Thyroid gland (tissue), 4 donors: ENCODE data around the gene OTUD5. TPM values are rescaled to one million over a fixed set of nuclear protein-coding genes. Genes with fewer than 3 reads are reported as not detected.

ENCODE experiments used
- DNase-seq, 2 donors: peaks; one replicate each; pipeline ENCODE4 v3.0.0-alpha.2; 2019
- H3K27ac ChIP-seq, 3 donors: fragments of 200-600 bp; sonication (generic); 1 replicate in 2 of 3; 2 replicates in 1 of 3; pipeline ENCODE4 v1.5.1; 2016 to 2019; ENCODE audit warnings: mild to moderate bottlenecking in 1 of 3, moderate library complexity in 1 of 3
- H3K27me3 ChIP-seq: fragments of 200-600 bp; sonication (generic); one replicate; pipeline ENCODE4 v1.5.1; 2019
- H3K36me3 ChIP-seq, 2 donors: fragments of 200-600 bp; sonication (generic); one replicate each; pipeline ENCODE4 v1.5.1; 2016 to 2019
- H3K4me1 ChIP-seq, 2 donors: fragments of 200-600 bp; sonication (generic); one replicate each; pipeline ENCODE4 v1.5.1; 2017 to 2019
- H3K4me3 ChIP-seq, 3 donors: fragments of 200-600 bp; sonication (generic); replicated peaks in 1 of 3; 1 replicate in 2 of 3; 2 replicates in 1 of 3; pipeline ENCODE4 v1.5.1; 2016; ENCODE audit warnings: mild to moderate bottlenecking in 1 of 3
- H3K9me3 ChIP-seq: fragments of 200-600 bp; sonication (generic); one replicate; pipeline ENCODE4 v1.5.1; 2017
- POLR2A ChIP-seq, 2 donors: fragments of 450-650 bp; IDR thresholded peaks; one replicate each; pipeline ENCODE4 v1.6.1; 2017; ENCODE audit warnings: antibody characterized with exemption in 2 of 2, mild to moderate bottlenecking in 2 of 2, moderate library complexity in 1 of 2
- WGBS, 2 donors: methylation state at CpG; one replicate each; pipeline ENCODE4 v1.1.5; 2017; 5-methylcytosine and 5-hydroxymethylcytosine counted together
- intact Hi-C: fragments of 100-400 bp; cut with DNase I; formaldehyde crosslinking; loops from one replicate; pipeline ENCODE4 v1.15.1; 2023
- total RNA-seq, 4 donors: library from RNA; depleted of rRNA; stranded (reverse); fragments of >200 nt; gene quantifications; one replicate each; pipeline ENCODE4 v1.2.3, GENCODE V29; 2016
- TF ChIP-seq, protein P1 (sequence below), 6 experiments: fragments of 200-600 bp in 3 of 6; fragments of 450-650 bp in 3 of 6; sonication (generic) in 3 of 6; IDR thresholded peaks; one replicate each; pipeline ENCODE4 v1.5.1; 2016 to 2019; ENCODE audit warnings: antibody characterized with exemption in 6 of 6, mild to moderate bottlenecking in 2 of 6, inconsistent platforms in 1 of 6, moderate library complexity in 1 of 6

OTUD5 gene
- total RNA-seq, 4 donors from 2014 or later: 33.9 to 52.4 (median 43.3) TPM

DNA sequence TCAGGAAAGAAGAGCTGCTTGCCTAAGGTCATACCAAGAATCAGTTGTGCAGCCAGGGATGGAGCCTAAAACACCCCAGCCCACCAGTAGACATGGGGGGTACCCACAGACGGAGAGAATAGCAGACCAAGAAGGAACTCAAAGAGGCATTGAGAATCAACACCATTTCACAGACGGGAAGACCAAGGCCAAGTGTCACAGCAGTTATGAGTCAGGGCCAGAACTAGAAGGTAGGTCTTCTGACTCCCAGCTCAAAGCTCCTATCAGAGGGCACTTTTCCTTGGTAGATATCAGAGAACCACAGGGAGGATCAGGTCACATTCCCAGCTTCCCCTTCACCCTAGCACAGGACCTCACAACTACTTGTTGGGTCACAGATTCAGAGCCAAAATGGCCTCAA lies 14.5 kb downstream of the OTUD5 start:
- no peak overlapping the region for H3K27ac ChIP-seq
- H3K9me3 ChIP-seq: no peaks in the 10 kb centered on the region
- H3K4me1 ChIP-seq: no peaks in the 10 kb centered on the region
- TF ChIP-seq, protein P1, sequence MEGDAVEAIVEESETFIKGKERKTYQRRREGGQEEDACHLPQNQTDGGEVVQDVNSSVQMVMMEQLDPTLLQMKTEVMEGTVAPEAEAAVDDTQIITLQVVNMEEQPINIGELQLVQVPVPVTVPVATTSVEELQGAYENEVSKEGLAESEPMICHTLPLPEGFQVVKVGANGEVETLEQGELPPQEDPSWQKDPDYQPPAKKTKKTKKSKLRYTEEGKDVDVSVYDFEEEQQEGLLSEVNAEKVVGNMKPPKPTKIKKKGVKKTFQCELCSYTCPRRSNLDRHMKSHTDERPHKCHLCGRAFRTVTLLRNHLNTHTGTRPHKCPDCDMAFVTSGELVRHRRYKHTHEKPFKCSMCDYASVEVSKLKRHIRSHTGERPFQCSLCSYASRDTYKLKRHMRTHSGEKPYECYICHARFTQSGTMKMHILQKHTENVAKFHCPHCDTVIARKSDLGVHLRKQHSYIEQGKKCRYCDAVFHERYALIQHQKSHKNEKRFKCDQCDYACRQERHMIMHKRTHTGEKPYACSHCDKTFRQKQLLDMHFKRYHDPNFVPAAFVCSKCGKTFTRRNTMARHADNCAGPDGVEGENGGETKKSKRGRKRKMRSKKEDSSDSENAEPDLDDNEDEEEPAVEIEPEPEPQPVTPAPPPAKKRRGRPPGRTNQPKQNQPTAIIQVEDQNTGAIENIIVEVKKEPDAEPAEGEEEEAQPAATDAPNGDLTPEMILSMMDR (IDR thresholded peaks at IDR 0.05): no peak
- TF ChIP-seq POLR2A (IDR thresholded peaks at IDR 0.05): no peak
- no peaks in the 10 kb centered on the region for H3K27me3 ChIP-seq
- 82 to 100% methylated on average over 2 of the region's 2 CpGs for WGBS, 2 donors
- intact Hi-C loops: no loop called here
- H3K36me3 ChIP-seq: no peaks in the 10 kb centered on the region
- DNase-seq: no peak
- H3K4me3 ChIP-seq: no peak overlapping the region

DNA sequence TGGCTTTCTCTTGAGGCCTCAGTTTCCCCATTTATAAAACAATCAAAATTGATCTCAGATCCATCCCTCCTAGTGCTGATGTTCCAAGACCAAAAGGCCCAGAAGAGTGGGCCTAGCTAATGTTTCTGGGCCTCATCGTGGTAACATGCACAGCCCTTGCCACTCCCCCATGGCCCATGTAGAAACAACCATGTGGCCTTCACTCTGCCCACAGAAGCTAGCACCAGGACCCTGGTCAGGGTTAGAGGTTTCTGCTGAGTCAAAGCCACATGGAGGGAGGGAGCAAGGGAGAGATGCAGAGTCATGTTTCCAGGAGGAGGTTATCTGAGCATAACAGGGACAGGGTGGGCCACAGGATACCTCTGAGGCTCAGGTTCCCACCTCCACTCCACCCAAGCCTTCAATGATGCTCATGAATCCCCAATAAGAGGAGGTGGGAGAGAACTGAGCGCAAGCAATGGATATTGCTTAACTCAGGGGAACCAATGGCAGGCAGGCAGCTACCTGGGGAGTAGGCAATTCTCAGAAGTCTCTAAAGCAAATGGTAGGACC lies 16.9 kb downstream of the OTUD5 start:
- H3K27me3 ChIP-seq: no peaks in the 10 kb centered on the region
- WGBS, 2 donors: 100% methylated on average over 1 to 2 of the region's 2 CpGs
- H3K27ac ChIP-seq: no peak overlapping the region

DNA sequence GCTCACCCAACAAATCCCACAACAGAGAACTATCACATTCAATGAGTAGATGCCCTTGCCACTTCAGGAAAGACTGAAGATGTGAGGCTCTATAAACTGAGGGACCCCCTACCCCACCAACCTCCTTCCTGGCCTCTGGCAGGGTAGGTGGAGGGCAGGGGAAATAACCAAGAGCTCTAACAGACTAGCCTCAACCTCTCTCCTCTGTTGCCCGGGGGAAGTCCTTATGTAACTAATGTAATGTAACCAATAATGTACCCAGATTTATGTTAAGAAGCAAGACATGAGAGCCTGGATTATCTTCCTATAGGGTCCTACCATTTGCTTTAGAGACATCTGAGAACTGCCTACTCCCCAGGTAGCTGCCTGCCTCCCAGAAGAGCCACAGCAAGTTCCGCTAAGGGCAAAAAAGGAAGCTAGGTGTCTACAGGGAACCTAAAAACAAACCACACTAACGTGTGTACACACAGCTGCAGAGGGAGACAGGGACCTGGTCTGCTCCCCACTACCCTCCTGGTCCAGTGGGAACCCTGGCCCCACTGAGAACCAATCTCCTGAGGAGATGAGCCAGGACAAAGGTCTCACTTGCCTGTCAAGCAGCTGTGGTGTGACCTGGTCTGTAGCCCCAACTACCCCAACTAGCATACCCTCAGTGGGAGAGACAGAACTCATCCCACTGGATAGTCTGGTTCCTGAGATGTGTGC lies 17.7 kb downstream of the OTUD5 start:
- Histone ChIP-seq H3K27me3 (no peaks in the 10 kb centered on the region), H3K27ac (no peak overlapping the region), H3K4me1 (no peaks in the 10 kb centered on the region), H3K36me3 (peaks cover 0 to 2% of the 10 kb centered on the region in 2 donors), H3K9me3 (no peaks in the 10 kb centered on the region), H3K4me3 (no peak overlapping the region)
- intact Hi-C loops: no loop called here
- no peak for DNase-seq
- no peak for TF ChIP-seq POLR2A (IDR thresholded peaks at IDR 0.05)
- TF ChIP-seq, protein P1 (IDR thresholded peaks at IDR 0.05): no peak
- WGBS, 2 donors: 87 to 94% methylated on average over 3 of the region's 3 CpGs

More for the DNA sequence above, 16.9 kb downstream of the OTUD5 start:
- no peak for TF ChIP-seq POLR2A (IDR thresholded peaks at IDR 0.05)
- Histone ChIP-seq H3K9me3 (no peaks in the 10 kb centered on the region), H3K36me3 (no peaks in the 10 kb centered on the region), H3K4me1 (no peaks in the 10 kb centered on the region), H3K4me3 (no peak overlapping the region)
- intact Hi-C loops: no loop called here
- DNase-seq: no peak

DNA sequence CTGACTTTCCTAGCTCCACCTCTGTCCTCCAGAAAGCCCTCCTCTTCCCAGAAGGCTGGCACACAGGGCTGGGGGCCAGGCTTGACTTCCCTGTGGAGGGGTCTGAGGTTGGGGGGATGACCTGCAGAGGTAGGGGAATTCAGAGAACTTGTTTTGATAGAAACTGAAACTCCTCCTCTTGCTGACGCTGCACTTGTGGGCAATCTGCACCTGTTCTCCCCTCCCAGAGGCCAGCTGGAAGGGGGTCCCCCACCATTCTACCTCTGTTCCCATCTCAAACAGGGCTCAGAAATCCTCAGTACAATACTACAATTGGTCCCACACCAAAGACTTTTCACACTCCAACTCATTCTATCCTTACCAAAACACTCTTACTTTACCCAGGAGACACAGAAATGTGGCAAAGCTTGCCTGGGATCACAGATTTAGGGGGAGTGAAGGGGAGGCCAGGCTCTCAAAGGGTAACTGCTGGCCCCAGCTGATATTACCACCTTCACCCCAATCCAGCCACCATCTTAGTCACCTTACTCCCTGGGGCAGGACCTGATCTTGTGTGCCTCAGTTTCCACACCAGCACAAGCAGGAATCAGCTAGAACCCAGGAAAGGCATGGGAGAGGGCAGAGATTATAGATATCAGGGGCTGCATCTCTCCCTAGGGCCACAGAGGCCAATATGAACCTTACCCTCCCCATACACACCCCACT lies 18.5 kb downstream of the OTUD5 start:
- no peak overlapping the region for H3K4me3 ChIP-seq

More for the DNA sequence above, 18.5 kb downstream of the OTUD5 start:
- Histone ChIP-seq H3K36me3 (peaks cover 0 to 10% of the 10 kb centered on the region in 2 donors), H3K4me1 (no peaks in the 10 kb centered on the region), H3K27me3 (no peaks in the 10 kb centered on the region), H3K9me3 (no peaks in the 10 kb centered on the region), H3K27ac (no peak overlapping the region)
- WGBS, 2 donors: 62% methylated on average over 1 of the region's 1 CpG; no CpG with 5 or more reads in 1 of the 2 donors
- DNase-seq: no peak
- TF ChIP-seq, protein P1 (IDR thresholded peaks at IDR 0.05): no peak
- TF ChIP-seq POLR2A (IDR thresholded peaks at IDR 0.05): no peak
- intact Hi-C loops: no loop called here
